HepG2 (cell line): ENCODE results near the gene ABCD1. TPM values are rescaled to one million over a fixed set of nuclear protein-coding genes. Genes with fewer than 3 reads are reported as not detected.

Experiments used
- ATAC-seq: fragments of 200-7000 bp; cut with Tn5 transposase; 3 replicates; pipeline ENCODE4 v1.9.1; 2020; ENCODE audit warnings: mild to moderate bottlenecking, moderate library complexity
- BruUV-seq: library from RNA; stranded (reverse); fragments of 400-500 nt; replicated peaks from 2 replicates; lab custom pipeline; 2021; lab: Mats Ljungman, UMichigan
- CTCF ChIA-PET: fragments of 300-600 bp; formaldehyde crosslinking; extraction: SDS; loops from one replicate; lab custom pipeline; 2021; ENCODE audit warnings: low total read pairs, inconsistent platforms, low intra/inter-chr PET ratio; lab: Yijun Ruan, JAX
- POLR2A ChIA-PET: fragments of 350-600 bp; sonication (Branson Sonifier 250); formaldehyde crosslinking; loops from one replicate; lab custom pipeline; 2020; ENCODE audit warnings: antibody characterized with exemption, inconsistent platforms; lab: Yijun Ruan, JAX
- DNase-seq: peaks from one replicate; pipeline ENCODE4 v3.0.0-alpha.2; 2015; ENCODE audit warnings: low spot score
- FAIRE-seq: peaks from 3 replicates; lab custom pipeline; 2011; peaks lifted over from hg19 to GRCh38; lab: Jason Lieb, UNC
- H2AFZ ChIP-seq: one replicate; pipeline ENCODE4 v1.6.1; 2011; ENCODE audit warnings: low read length, inconsistent platforms
- H3K27ac ChIP-seq: fragments of 300-600 bp; 3 replicates; pipeline ENCODE4 v1.8.0; 2011; ENCODE audit warnings: mixed run types, mild to moderate bottlenecking, mixed read lengths, low read length, inconsistent platforms; ENCODE audit not compliant: insufficient read depth; ENCODE audit errors: extremely low read length
- H3K27me3 ChIP-seq, 2 experiments: fragments of 200-600 bp in 1 of 2; 2 replicates in 1 of 2; 3 replicates in 1 of 2; pipeline versions ENCODE4 v1.6.0 to v1.8.0; 2011; ENCODE audit warnings: low read length in 2 of 2, mild to moderate bottlenecking in 2 of 2, moderate library complexity in 2 of 2, inconsistent platforms in 1 of 2; ENCODE audit not compliant: insufficient read depth in 2 of 2, control insufficient read depth in 1 of 2
- H3K36me3 ChIP-seq, 2 experiments: fragments of 200-600 bp in 1 of 2; replicated peaks in 1 of 2; 2 replicates in 1 of 2; 3 replicates in 1 of 2; pipeline versions ENCODE4 v1.5.1 to v1.8.0; 2011; ENCODE audit warnings: low read length in 2 of 2, inconsistent platforms in 1 of 2; ENCODE audit not compliant: insufficient read depth in 2 of 2, control insufficient read depth in 1 of 2
- H3K4me1 ChIP-seq: 2 replicates; pipeline ENCODE4 v1.5.1; 2012; ENCODE audit warnings: low read length, inconsistent platforms; ENCODE audit not compliant: insufficient read depth
- H3K4me2 ChIP-seq: 2 replicates; pipeline ENCODE4 v1.6.0; 2011; ENCODE audit warnings: low read depth, low read length, inconsistent platforms
- H3K4me3 ChIP-seq, 3 experiments: fragments of 200-600 bp in 1 of 3; sonication (generic), shearing (Covaris generic) in 1 of 3; replicated peaks in 1 of 3; 2 replicates each; pipeline ENCODE4 v1.5.1; 2011 to 2016; ENCODE audit warnings: low read length in 3 of 3, inconsistent platforms in 2 of 3, low read depth in 2 of 3, mild to moderate bottlenecking in 2 of 3, control low read depth in 1 of 3, mixed read lengths in 1 of 3; ENCODE audit not compliant: insufficient read depth in 1 of 3
- H3K79me2 ChIP-seq: one replicate; pipeline ENCODE4 v1.6.1; 2011; ENCODE audit warnings: low read length, inconsistent platforms; ENCODE audit not compliant: insufficient read depth
- H3K9ac ChIP-seq: 2 replicates; pipeline ENCODE4 v1.6.0; 2011; ENCODE audit warnings: mild to moderate bottlenecking, low read depth, low read length, inconsistent platforms; ENCODE audit not compliant: insufficient read depth
- H3K9me3 ChIP-seq: 2 replicates; pipeline ENCODE4 v1.5.1; 2012; ENCODE audit warnings: mild to moderate bottlenecking, low read length
- H4K20me1 ChIP-seq: 2 replicates; pipeline ENCODE4 v1.6.0; 2011; ENCODE audit warnings: inconsistent platforms, mild to moderate bottlenecking, low read length, moderate library complexity; ENCODE audit not compliant: insufficient read depth
- AGO2 ChIP-seq: fragments of 200-400 bp; formaldehyde crosslinking; optimal IDR thresholded peaks from 2 replicates; pipeline ENCODE3; 2017; ENCODE audit warnings: mild to moderate bottlenecking, low read depth, low read length, moderate library complexity
- ARNT2 ChIP-seq: sonication (generic); formaldehyde crosslinking; IDR thresholded peaks from 2 replicates; pipeline ENCODE4 v1.8.0; 2022; ENCODE audit warnings: mild to moderate bottlenecking, low read depth, missing genetic modification reagents, moderate library complexity
- CENPX ChIP-seq: sonication (generic); formaldehyde crosslinking; IDR thresholded peaks from 2 replicates; pipeline ENCODE4 v1.9.0; 2021; ENCODE audit warnings: mild to moderate bottlenecking, missing genetic modification reagents, moderate library complexity
- HINFP ChIP-seq: sonication (generic); formaldehyde crosslinking; IDR thresholded peaks from 2 replicates; pipeline ENCODE4 v1.4.0; 2020; ENCODE audit warnings: low read depth, mild to moderate bottlenecking, missing genetic modification reagents
- NFKBIZ ChIP-seq: IDR thresholded peaks from 2 replicates; pipeline ENCODE4 v1.6.1; 2018; ENCODE audit warnings: missing genetic modification reagents, missing compliant biosample characterization
- PHF21A ChIP-seq: sonication (generic); formaldehyde crosslinking; IDR thresholded peaks from 2 replicates; pipeline ENCODE4 v1.5.0; 2020; ENCODE audit warnings: mild to moderate bottlenecking, missing genetic modification reagents
- POGZ ChIP-seq: sonication (generic); formaldehyde crosslinking; IDR thresholded peaks from 2 replicates; pipeline ENCODE4 v1.4.0; 2020; ENCODE audit warnings: mild to moderate bottlenecking, missing genetic modification reagents
- PRDM4 ChIP-seq: sonication (generic); formaldehyde crosslinking; IDR thresholded peaks from 2 replicates; pipeline ENCODE4 v1.9.0; 2021; ENCODE audit warnings: missing genetic modification reagents, borderline replicate concordance
- THYN1 ChIP-seq: sonication (generic); formaldehyde crosslinking; IDR thresholded peaks from 2 replicates; pipeline ENCODE4 v1.8.1; 2023; ENCODE audit warnings: low read depth, mild to moderate bottlenecking, moderate library complexity, missing genetic modification reagents, borderline replicate concordance
- TIGD3 ChIP-seq: sonication (generic); formaldehyde crosslinking; IDR thresholded peaks from 2 replicates; pipeline ENCODE4 v1.5.1; 2020; ENCODE audit warnings: mild to moderate bottlenecking, missing genetic modification reagents, borderline replicate concordance
- ZNF263 ChIP-seq: sonication (generic); formaldehyde crosslinking; IDR thresholded peaks from 2 replicates; pipeline ENCODE4 v1.4.0; 2020; ENCODE audit warnings: missing genetic modification reagents
- ZNF598 ChIP-seq: sonication (generic); formaldehyde crosslinking; IDR thresholded peaks from 2 replicates; pipeline ENCODE4 v1.5.1; 2020; ENCODE audit warnings: mild to moderate bottlenecking, missing genetic modification reagents, borderline replicate concordance
- ZNF672 ChIP-seq: sonication (generic); formaldehyde crosslinking; IDR thresholded peaks from 2 replicates; pipeline ENCODE4 v1.8.1; 2022; ENCODE audit warnings: missing genetic modification reagents
- WGBS: methylation state at CpG from one replicate; pipeline ENCODE4 v1.1.6; 2017; ENCODE audit warnings: low lambda C conversion rate; 5-methylcytosine and 5-hydroxymethylcytosine counted together
- in situ Hi-C: cut with HindIII; loops from 2 replicates; pipeline ENCODE4 v1.10.0; 2017; ENCODE audit warnings: low pct_unique_long_range_greater_than_20kb; ENCODE audit not compliant: extremely low pct_ligation_motif_present
- intact Hi-C: fragments of 100-400 bp; cut with micrococcal nuclease; formaldehyde crosslinking; loops from one replicate; pipeline ENCODE4 v1.10.0; 2022; ENCODE audit not compliant: unreplicated experiment
- polyA plus RNA-seq, 8 experiments: library from polyadenylated mRNA; depleted of rRNA in 3 of 8; stranded (reverse) in 7 of 8; unstranded in 1 of 8; fragments of >200 nt; fragmentation: Illumina TruSeq in 4 of 8; extraction: Trizol in 4 of 8; gene quantifications; 2 replicates each; pipeline versions ENCODE4 v1.2.1 to v1.2.3, GENCODE V29; 2011 to 2016; ENCODE audit warnings: low read depth in 4 of 8, missing spikeins in 1 of 8, mixed read lengths in 1 of 8; ENCODE audit not compliant: insufficient read depth in 1 of 8
- total RNA-seq, 5 experiments: library from RNA; depleted of rRNA; stranded (reverse); fragments of >200 nt; fragmentation: Illumina TruSeq; extraction: Trizol; gene quantifications; 2 replicates each; pipeline ENCODE4 v1.2.3, GENCODE V29; 2016; ENCODE audit warnings: low read depth in 1 of 5
- TF ChIP-seq, protein P1 (sequence below): sonication (generic); formaldehyde crosslinking; IDR thresholded peaks from 2 replicates; pipeline ENCODE4 v1.4.0; 2020; ENCODE audit warnings: missing genetic modification reagents
- TF ChIP-seq, protein P2 (sequence below): sonication (generic); formaldehyde crosslinking; IDR thresholded peaks from 2 replicates; pipeline ENCODE4 v1.4.0; 2020; ENCODE audit warnings: mild to moderate bottlenecking, missing genetic modification reagents

Gene ABCD1
- total and polyA plus RNA-seq, 2 of the 13 experiments (the other 11 are each of a cell fraction or from before 2014, with no cell fraction given) = 11.4 to 15.9 TPM

DNA sequence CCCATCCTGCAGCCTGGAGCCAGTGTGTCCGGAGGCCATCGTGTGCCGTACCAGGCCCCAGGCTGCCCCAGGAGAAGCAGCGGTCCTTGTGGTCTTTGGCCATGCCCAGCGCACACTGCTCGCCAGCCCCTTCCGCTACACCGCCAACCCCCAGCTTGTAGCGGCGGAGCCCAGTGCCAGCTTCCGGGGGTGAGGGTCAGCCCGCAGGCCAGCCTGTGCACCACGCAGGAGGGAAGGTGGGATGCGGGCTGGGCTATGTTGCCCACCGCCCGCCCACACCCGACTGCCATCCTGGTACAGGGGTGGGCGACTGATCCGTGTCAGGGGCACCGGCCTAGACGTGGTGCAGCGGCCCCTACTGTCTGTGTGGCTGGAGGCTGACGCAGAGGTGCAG, 48.6 kb downstream of the ABCD1 start:
- Histone ChIP-seq H2AFZ (no peak overlapping the region), H3K4me3 (no peak overlapping the region), H3K36me3 (no peaks in the 10 kb centered on the region), H3K4me2 (no peak overlapping the region), H3K27ac (no peak overlapping the region), H3K9ac (no peak overlapping the region), H4K20me1 (no peaks in the 10 kb centered on the region), H3K9me3 (no peaks in the 10 kb centered on the region), H3K4me1 (no peaks in the 10 kb centered on the region), H3K79me2 (no peaks in the 10 kb centered on the region), H3K27me3 (no peaks in the 10 kb centered on the region)
- DNase-seq (no peak), FAIRE-seq (no peak), ATAC-seq (no peak)
- in situ Hi-C loops = no loop called here
- POLR2A ChIA-PET = no interaction called here
- BruUV-seq = no TSS peak
- intact Hi-C loops = no loop called here
- CTCF ChIA-PET = no interaction called here
- no CpG with 5 or more reads among the region's 23 CpGs for WGBS
- TF ChIP-seq, protein P1, sequence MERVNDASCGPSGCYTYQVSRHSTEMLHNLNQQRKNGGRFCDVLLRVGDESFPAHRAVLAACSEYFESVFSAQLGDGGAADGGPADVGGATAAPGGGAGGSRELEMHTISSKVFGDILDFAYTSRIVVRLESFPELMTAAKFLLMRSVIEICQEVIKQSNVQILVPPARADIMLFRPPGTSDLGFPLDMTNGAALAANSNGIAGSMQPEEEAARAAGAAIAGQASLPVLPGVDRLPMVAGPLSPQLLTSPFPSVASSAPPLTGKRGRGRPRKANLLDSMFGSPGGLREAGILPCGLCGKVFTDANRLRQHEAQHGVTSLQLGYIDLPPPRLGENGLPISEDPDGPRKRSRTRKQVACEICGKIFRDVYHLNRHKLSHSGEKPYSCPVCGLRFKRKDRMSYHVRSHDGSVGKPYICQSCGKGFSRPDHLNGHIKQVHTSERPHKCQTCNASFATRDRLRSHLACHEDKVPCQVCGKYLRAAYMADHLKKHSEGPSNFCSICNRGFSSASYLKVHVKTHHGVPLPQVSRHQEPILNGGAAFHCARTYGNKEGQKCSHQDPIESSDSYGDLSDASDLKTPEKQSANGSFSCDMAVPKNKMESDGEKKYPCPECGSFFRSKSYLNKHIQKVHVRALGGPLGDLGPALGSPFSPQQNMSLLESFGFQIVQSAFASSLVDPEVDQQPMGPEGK = no peak
- TF ChIP-seq PRDM4 (no peak), ZNF672 (no peak), ARNT2 (CRISPR knock-in tag) (no peak), ZNF598 (CRISPR knock-in tag) (no peak), THYN1 (CRISPR knock-in tag) (no peak), POGZ (CRISPR knock-in tag) (no peak), CENPX (CRISPR knock-in tag) (no peak), HINFP (CRISPR knock-in tag) (no peak), TIGD3 (CRISPR knock-in tag) (no peak), ZNF263 (no peak), NFKBIZ (CRISPR knock-in tag) (no peak), PHF21A (CRISPR knock-in tag) (no peak), AGO2 (no peak)
- TF ChIP-seq, protein P2, sequence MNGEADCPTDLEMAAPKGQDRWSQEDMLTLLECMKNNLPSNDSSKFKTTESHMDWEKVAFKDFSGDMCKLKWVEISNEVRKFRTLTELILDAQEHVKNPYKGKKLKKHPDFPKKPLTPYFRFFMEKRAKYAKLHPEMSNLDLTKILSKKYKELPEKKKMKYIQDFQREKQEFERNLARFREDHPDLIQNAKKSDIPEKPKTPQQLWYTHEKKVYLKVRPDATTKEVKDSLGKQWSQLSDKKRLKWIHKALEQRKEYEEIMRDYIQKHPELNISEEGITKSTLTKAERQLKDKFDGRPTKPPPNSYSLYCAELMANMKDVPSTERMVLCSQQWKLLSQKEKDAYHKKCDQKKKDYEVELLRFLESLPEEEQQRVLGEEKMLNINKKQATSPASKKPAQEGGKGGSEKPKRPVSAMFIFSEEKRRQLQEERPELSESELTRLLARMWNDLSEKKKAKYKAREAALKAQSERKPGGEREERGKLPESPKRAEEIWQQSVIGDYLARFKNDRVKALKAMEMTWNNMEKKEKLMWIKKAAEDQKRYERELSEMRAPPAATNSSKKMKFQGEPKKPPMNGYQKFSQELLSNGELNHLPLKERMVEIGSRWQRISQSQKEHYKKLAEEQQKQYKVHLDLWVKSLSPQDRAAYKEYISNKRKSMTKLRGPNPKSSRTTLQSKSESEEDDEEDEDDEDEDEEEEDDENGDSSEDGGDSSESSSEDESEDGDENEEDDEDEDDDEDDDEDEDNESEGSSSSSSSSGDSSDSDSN = no peak
